ENCODE results near the gene CTF1.
A peak's percentile ranks its signal among the peaks of the same experiment; 100 is the strongest.

CTF1 gene

GRCh38 chr16:30912794-30913412 is 16.5 kb downstream of the CTF1 start:
- no peak for DNase-seq

GRCh38 chr16:30914830-30915229 is 18.4 kb downstream of the CTF1 start:
- DNase-seq: no peak

GRCh38 chr16:30918614-30919013 is 22.2 kb downstream of the CTF1 start:
- no peak for DNase-seq

- no peak for DNase-seq
Measured at GRCh38 chr16:30920891-30921290, 24.5 kb downstream of the CTF1 start.

GRCh38 chr16:30921459-30921747 is 25.0 kb downstream of the CTF1 start:
- DNase-seq: no peak

- peak; percentile 92 for DNase-seq
Measured at GRCh38 chr16:30921748-30922419, 25.5 kb downstream of the CTF1 start.

- DNase-seq: peak; percentile 100
Measured at GRCh38 chr16:30922420-30922959, 26.1 kb downstream of the CTF1 start.

GRCh38 chr16:30922960-30923535 is 26.6 kb downstream of the CTF1 start:
- peak; percentile 100 for DNase-seq

- DNase-seq: no peak
Measured at GRCh38 chr16:30923554-30924075, 27.2 kb downstream of the CTF1 start, which contains the start of gene FBXL19. Gene FBXL19 (plus strand): TSS chr16:30923572. CDS start chr16:30925755, 2,183 bp downstream.

- DNase-seq: no peak
Measured at GRCh38 chr16:30924076-30924912, 27.9 kb downstream of the CTF1 start.

GRCh38 chr16:30924913-30925631 is 28.7 kb downstream of the CTF1 start:
- no peak for DNase-seq

GRCh38 chr16:30925632-30925987 is 29.2 kb downstream of the CTF1 start:
- DNase-seq: no peak

- no peak for DNase-seq
Measured at GRCh38 chr16:30925995-30926811, 29.8 kb downstream of the CTF1 start.

GRCh38 chr16:30926937-30927788 is 30.7 kb downstream of the CTF1 start:
- no peak for DNase-seq

- DNase-seq: peak; percentile 83
Measured at GRCh38 chr16:30927789-30928378, 31.5 kb downstream of the CTF1 start.

- no peak for DNase-seq
Measured at GRCh38 chr16:30928390-30928789, 32.0 kb downstream of the CTF1 start.

- no peak for DNase-seq
Measured at GRCh38 chr16:30929167-30929566, 32.8 kb downstream of the CTF1 start.

- DNase-seq: no peak
Measured at GRCh38 chr16:30930160-30930571, 33.8 kb downstream of the CTF1 start.

- DNase-seq: no peak
Measured at GRCh38 chr16:30931068-30931650, 34.7 kb downstream of the CTF1 start.

Measured in NCI-H1092 treated with DMSO at 0.1 percent for 48 hours (cell line).